GM20431 (cell line): ENCODE results near the gene MCM5.

Experiments
- in situ Hi-C: fragments of 300-500 bp; cut with MseI, MboI; formaldehyde crosslinking; loops from one replicate; pipeline ENCODE4 v1.15.0; 2020; ENCODE audit warnings: low sequenced_read_pairs; ENCODE audit not compliant: unreplicated experiment

MCM5 gene

DNA sequence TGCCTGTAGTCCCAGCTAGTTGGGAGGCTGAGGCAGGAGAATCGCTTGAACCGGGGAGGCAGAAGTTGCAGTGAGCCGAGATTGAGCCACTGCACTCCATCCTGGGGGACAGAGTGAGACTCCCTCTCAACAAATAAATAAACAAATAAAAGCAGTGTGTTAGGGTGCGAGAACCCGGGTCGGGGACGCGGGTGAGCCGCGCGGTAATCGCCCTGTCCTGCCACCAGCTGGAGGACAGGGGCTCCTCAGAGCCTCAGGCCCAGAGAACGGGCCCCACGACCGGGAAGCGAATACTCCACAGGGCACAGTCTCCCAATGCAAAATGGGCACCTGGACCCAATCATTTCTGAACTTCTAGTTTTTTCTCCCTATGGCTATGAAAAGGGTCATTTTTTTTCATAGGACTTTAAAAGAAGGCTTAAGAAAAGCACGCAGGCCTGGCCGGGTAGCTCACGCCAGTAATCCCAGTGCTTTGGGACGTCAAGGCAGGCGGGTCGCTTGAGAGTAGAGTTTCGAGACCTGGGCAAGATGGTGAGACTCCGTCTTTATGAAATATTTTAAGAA, 744 bp upstream of the MCM5 start:
- in situ Hi-C loops = no loop called here

DNA sequence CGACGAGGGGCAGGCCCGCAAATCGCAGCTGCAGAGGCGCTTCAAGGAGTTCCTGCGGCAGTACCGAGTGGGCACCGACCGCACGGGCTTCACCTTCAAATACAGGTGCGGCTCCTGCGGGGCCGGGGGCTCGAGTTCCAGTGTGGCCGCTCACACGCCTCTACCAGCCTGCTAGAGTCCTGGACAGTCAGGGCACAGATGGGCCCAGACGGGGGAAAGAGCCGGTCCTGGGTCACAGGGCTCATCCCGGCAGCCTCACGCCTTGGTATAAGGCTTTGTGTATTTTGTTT, 506 bp downstream of the MCM5 start:
- in situ Hi-C loops = no loop called here

DNA sequence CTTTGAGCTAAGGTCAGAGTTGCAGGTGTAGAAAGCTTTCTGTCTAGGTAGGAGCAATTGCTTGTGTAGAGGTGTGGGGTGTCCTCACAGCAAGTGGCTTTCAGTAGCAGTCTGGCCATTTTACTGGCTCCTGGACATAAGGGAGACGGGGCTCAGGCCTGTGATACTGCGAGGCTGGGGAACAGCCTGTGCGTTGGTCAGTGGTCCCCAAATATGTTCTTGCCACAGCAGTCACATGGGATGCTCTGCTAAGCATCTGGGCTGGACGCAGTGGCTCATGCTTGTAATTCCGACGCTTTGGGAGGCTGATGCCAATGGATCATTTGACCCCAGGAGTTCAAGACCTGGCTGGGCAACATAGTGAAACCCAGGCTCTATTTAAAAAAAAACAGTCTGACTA, 1.9 kb downstream of the MCM5 start:
- in situ Hi-C loops = no loop called here

DNA sequence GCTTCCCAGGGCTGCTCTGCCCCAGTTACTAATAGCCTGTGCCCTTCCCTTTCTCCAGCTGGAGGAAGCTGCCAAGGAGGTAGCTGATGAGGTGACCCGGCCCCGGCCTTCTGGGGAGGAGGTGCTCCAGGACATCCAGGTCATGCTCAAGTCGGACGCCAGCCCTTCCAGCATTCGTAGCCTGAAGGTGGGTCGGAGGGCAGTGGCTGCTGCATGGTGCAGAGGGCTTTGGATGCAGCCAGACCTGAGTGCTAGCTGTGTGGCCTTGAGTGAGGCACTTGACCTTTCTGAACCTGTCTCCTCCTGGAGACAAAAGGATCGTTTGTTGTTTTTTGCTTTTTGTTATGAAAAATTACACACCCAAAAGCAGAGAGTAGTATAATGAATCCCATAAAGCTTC, 3.4 kb downstream of the MCM5 start:
- in situ Hi-C loops = no loop called here

DNA sequence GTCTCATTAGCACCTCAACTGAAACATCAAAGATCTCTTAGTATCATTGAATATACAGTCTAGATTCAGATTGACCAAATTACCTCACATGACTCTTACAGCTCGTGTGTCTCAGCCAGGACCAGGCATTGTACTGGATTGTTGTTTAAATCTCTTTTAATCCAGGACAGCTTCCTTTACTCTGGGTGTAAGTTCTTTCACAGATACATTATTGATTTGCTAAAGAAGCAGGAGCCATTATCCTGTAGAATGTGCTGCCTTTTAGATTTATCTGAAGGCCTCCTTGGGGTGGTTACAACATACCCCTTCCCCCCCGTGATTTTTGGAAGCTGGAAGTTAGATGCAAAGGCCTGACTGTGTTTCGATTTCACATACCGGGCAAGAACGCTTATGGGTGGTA, 4.2 kb downstream of the MCM5 start:
- in situ Hi-C loops = no loop called here

DNA sequence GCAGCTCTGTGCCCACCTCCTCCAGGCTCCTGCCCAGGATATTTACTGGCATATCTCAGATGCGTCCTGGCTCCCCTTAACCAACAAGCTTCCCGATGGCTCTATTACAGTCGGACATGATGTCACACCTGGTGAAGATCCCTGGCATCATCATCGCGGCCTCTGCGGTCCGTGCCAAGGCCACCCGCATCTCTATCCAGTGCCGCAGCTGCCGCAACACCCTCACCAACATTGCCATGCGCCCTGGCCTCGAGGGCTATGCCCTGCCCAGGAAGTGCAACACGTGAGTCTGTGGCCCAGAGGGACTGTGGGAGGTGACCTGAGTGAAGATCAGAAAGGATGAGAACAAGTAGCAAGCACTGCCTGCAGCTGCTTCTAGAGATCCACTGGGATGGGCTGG, 6.5 kb downstream of the MCM5 start:
- in situ Hi-C loops = no loop called here

DNA sequence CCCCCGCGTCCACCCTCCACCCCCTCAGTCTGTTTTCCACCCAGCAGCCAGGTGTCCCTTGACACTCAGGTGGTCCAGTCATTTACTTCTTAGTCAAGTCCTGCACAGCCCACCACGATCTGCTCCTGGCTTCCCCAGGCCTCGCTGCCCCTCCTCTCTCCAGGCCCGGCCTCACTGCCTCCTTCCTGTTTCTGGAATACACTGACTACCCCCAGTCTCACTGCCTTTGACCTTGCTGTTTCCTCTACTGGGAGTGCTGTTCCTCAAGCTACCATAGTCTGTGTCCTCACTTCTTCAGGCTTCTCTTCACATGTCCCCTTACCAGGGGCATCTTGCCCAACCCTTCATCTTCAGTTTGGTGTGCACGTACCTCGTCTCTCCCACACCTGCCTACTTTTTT, 7.4 kb downstream of the MCM5 start:
- in situ Hi-C loops = no loop called here

DNA sequence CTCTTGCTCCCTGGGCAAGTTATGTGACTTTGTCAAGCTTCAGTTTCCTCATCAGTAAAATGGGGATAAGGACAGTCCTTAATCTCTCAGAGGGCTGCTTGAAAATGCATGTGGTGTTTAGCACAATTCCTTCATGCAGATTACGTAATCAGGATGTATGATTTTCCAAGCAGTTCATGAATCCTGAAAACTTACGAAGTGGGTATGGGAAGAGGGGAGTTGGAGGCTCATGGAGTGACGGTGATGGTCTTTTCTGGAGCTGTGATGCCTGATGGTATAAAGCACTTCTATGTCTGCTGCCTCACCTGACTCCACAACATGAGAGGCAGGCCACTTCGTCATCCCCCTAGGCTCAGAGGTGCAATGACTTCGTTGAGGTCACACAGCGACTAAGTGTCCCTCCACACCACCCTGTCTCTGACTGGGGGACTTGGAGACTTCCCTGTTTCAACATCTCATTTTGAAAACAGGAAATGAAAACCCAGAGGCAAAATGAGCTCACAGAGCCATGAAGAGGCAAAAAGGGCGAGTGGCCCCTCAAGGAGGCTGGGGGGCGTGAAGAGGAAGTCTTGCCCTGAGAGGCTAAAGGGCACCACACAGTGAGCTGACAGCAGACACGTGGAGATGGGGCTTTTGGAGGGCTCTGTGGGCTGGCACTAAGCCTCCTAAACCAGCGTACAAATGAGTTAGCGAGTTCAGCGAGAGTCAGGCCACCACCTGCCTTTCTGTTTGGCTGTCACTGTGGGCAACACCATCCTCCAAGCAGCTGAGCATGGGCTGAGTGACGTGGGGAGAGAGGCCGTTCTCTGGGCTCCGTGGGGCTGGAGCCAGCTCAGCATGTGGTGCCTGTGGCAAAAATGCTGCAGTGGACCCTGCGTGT, 10.1 kb downstream of the MCM5 start:
- in situ Hi-C loops = no loop called here

DNA sequence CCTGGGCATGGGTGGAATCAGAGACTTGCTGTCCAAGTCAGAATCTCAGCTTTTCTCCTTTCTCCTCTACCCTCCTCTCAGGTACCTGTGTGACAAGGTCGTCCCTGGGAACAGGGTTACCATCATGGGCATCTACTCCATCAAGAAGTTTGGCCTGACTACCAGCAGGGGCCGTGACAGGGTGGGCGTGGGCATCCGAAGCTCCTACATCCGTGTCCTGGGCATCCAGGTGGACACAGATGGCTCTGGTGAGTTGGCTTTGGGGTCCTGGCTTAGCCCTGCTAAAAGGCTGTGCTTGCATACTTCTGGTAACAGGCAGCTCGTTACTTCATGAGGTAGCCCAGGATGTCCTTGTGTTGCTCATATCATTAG, 10.7 kb downstream of the MCM5 start:
- in situ Hi-C loops = no loop called here

DNA sequence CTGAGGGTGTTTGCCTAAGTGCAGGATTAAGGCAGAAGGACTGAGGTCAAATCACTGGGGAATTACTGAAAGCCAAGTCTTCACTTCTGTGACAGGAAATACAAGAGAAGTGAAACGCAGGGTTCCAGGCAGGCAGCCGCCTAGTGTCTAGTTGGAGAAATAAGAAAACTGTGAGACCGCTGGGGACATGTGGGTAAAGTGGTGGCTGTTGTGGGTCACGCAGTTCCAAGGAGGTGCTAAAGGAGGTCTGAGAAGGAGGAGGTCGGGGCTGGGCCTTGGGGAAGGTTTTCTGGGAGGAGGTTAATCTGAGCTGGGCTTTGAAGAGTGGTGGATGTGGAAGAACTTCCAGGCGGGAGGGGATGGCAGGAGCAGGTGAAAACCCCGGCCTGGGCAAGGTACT, 11.2 kb downstream of the MCM5 start:
- in situ Hi-C loops = no loop called here

DNA sequence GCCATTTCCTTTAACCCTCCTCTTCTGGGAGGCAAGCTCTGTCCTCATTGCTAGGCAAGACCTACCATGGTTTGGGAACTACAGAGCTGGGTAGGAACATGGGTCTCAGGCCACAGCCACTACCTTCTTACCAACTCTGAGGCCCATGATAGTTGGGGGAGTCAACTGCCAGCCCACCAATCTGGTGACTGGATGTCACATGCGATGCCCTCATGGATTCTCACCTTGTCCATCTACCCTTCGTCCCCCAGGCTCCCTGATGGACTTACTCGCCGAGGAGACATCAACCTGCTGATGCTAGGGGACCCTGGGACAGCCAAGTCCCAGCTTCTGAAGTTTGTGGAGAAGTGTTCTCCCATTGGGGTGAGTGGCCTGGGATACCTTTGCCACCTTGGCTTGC, 13.7 kb downstream of the MCM5 start:
- in situ Hi-C loops = no loop called here

DNA sequence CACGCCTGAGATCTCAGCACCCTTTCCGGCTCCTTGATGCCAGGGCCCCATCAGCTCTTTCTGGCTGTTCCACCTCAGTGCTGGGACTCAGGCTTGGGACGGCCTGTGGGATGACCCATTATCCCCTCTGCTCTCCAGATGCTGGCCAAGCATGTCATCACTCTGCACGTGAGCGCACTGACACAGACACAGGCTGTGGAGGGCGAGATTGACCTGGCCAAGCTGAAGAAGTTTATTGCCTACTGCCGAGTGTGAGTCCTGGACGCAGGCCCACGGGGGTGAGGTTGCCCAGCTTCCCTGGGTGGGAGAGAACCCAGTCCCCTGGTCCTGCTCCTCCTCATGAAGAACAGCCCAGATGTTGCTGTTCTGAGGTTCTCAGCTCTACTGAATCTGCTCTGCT, 17.7 kb downstream of the MCM5 start:
- in situ Hi-C loops = no loop called here

DNA sequence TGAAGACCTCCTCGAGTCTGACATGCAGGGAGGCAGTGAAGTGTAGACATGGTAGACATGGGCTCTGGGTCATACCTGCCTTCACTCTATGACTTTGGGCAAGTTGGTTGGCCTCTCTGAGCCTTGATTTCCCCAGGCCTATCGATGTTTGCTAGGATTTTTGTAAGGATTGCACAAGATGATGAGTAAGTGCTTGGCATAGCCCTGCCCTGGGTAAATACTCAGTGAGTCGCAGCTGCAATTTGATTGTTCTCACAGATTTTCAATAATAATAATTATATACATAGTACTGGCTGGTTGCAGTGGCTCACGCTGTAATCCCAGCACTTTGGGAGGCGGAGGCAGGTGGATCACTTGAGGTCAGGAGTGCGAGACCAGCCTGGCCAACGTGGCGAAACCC, 18.1 kb downstream of the MCM5 start:
- in situ Hi-C loops = no loop called here

DNA sequence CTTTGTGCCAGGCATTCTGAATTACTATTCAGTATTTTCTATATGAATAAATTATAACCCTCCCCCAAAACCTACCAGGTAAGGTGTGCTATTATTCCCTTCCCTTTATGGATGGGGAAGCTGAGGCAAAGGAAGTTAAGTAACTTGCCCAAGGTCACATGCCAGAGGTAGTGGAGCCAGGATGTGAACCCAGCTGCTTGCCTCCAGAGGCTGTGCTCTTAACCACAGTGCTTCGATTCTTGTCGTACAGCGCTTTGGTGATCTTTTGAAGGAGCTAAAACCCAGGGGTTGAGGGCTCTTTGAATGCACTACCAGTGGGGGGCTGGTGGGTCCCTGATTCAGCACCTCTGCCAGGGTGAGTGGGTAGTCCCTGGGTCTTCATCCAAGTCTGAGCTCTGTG, 18.8 kb downstream of the MCM5 start:
- in situ Hi-C loops = no loop called here

DNA sequence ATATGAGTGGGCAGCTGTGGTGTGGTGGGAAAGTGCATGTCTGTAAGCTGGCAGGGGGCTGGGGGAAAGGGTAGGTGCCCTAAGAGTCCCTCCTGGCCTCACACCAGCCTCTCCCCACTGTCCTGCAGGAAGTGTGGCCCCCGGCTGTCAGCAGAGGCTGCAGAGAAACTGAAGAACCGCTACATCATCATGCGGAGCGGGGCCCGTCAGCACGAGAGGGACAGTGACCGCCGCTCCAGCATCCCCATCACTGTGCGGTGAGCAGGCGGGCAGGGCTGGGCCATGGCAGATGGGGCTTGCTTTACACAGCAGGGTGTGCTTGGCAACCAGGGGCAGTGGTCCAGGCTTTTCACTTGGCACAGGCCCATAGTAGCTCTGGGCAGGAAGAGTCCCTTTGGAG, 19.8 kb downstream of the MCM5 start:
- in situ Hi-C loops = no loop called here

DNA sequence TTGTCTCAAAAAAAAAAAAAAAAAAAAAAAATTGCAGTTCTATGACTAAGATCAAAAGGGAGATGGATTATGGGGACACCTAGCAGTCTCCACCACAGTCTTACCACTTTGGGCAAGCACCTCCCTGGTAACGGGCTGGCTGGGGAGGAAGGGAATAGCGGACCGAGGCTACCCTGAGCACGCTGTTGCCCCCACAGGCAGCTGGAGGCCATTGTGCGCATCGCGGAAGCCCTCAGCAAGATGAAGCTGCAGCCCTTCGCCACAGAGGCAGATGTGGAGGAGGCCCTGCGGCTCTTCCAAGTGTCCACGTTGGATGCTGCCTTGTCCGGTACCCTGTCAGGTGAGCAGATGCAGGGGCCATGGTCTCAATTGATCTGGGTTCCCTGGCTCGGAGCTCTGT, 21.2 kb downstream of the MCM5 start:
- in situ Hi-C loops = no loop called here

DNA sequence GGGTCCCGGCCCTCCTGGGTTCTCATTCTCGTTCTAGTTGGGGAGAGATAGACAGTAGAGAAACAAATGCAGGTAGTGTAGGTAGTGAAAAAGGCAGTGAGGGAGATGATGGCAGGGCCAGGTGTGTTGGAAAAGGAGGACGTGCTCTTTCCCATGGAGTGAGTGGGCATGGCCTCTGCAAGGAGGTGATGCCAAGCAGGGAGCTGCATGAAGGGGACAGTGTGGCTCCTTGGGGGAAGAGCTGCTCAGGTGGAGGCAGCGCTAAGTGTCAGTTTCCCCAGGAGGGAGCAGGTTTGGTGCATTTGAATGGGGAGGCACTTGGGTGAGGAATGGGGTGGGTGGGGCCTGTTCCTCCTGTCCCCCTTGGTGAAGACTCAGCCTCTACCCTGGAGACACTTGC, 22.2 kb downstream of the MCM5 start:
- in situ Hi-C loops = no loop called here

DNA sequence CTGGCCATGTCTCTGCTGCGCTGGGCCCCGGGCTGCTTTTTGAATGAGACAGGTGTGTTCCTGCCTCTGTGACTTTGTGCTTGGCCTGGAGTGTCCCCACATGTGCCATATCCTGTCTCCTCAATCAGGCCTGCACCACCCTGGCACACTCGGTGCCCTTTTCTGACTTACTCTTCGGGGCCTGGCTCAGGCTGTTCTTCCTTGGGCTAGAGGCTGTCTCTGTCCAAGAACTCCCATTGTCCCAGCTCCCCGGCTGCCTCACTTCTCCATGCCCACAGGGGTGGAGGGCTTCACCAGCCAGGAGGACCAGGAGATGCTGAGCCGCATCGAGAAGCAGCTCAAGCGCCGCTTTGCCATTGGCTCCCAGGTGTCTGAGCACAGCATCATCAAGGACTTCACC, 23.0 kb downstream of the MCM5 start:
- in situ Hi-C loops = no loop called here

DNA sequence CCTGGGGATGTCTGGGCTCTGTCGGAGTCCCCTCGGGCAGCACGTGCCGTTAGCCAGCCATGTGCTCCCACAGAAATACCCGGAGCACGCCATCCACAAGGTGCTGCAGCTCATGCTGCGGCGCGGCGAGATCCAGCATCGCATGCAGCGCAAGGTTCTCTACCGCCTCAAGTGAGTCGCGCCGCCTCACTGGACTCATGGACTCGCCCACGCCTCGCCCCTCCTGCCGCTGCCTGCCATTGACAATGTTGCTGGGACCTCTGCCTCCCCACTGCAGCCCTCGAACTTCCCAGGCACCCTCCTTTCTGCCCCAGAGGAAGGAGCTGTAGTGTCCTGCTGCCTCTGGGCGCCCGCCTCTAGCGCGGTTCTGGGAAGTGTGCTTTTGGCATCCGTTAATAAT, 24.1 kb downstream of the MCM5 start:
- in situ Hi-C loops = no loop called here

DNA sequence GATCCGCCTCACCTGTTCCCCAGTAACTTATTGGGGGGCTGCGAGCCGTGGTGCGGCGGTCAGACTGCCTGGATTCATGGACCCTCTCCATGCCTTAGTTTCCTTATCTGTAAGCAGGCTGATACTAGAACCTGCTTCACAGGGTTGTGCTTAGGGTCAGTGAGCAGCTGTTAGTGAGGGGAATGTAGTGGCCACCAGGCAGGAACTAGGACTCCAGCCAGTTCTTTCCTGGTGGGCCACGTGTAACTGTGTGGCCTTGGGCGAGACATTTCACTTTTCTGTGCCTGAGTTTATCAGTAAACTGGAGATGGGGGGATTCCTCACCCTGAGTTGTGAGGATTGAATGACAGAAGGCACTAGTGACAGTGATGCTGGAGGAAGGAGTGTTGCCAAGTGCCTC, 24.8 kb downstream of the MCM5 start:
- in situ Hi-C loops = no loop called here

DNA sequence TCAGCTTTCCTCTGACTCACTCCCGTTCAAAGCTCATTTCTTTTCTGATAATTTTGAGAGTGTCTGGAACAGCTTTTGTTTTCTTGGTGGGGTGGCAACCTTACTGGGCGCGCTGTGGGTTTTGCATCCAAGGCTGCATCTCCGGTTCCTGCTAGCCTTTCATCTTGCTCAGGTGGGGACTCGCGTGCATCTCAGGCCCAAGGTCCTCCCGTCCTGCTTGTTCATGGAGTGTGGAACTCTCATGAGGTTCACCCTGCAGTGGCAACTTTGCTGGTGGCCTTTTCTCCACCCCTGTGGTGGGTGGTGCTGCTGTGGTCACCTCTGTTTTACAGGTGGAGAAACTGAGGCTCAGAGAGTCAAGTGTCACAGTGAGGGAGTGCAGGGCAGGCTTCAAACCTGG, 25.6 kb downstream of the MCM5 start:
- in situ Hi-C loops = no loop called here
